PC-9 (cell line): Measurements from ENCODE around the gene ELANE. TPM values are rescaled to one million over a fixed set of nuclear protein-coding genes. Genes with fewer than 3 reads are reported as not detected.
A peak's percentile ranks its signal among the peaks of the same experiment; 100 is the strongest.

Source experiments
- BruUV-seq: library from RNA; stranded (reverse); fragments of 400-500 nt; replicated peaks from 2 replicates; lab custom pipeline; 2021; lab: Mats Ljungman, UMichigan
- CTCF ChIA-PET: fragments of 300-600 bp; sonication (Branson Sonifier 250); formaldehyde crosslinking; loops from one replicate; lab custom pipeline; 2022; ENCODE audit warnings: antibody characterized with exemption; lab: Charles Lee
- POLR2A ChIA-PET: fragments of 300-600 bp; sonication (Branson Sonifier 250); formaldehyde crosslinking; loops from one replicate; lab custom pipeline; 2022; ENCODE audit warnings: antibody characterized with exemption; ENCODE audit not compliant: unreplicated experiment; lab: Charles Lee
- DNase-seq, 2 experiments: peaks; one replicate each; pipeline versions ENCODE4 v3.0.0 to v3.0.0-alpha.2; 2015 to 2022; ENCODE audit warnings: mixed read lengths in 1 of 2
- H2AFZ ChIP-seq: fragments of 200-600 bp; sonication (generic); 2 replicates; pipeline ENCODE4 v1.8.1; 2017; ENCODE audit warnings: antibody characterized with exemption
- H3F3A ChIP-seq: fragments of 200-600 bp; sonication (generic); 2 replicates; pipeline ENCODE4 v1.8.1; 2017; ENCODE audit warnings: antibody characterized with exemption, mild to moderate bottlenecking, low read depth; ENCODE audit not compliant: insufficient read depth
- H3K27ac ChIP-seq: fragments of 200-600 bp; sonication (generic); 2 replicates; pipeline ENCODE4 v1.6.1; 2016; ENCODE audit warnings: mixed run types
- H3K27me3 ChIP-seq: fragments of 200-600 bp; sonication (generic); 2 replicates; pipeline ENCODE4 v1.6.1; 2016; ENCODE audit warnings: low read depth, mixed run types; ENCODE audit not compliant: insufficient read depth
- H3K36me3 ChIP-seq: fragments of 200-600 bp; sonication (generic); 2 replicates; pipeline ENCODE4 v1.6.1; 2016; ENCODE audit warnings: low read depth, mixed run types
- H3K4me1 ChIP-seq: fragments of 200-600 bp; sonication (generic); replicated peaks from 2 replicates; pipeline ENCODE4 v1.6.1; 2016; ENCODE audit warnings: mixed run types; ENCODE audit not compliant: insufficient read depth
- H3K4me2 ChIP-seq: fragments of 200-600 bp; sonication (generic); 2 replicates; pipeline ENCODE4 v1.6.1; 2017; ENCODE audit warnings: mixed run types
- H3K4me3 ChIP-seq: fragments of 200-600 bp; sonication (generic); 2 replicates; pipeline ENCODE4 v1.6.1; 2016; ENCODE audit warnings: mixed run types
- H3K79me2 ChIP-seq: fragments of 200-600 bp; sonication (generic); 2 replicates; pipeline ENCODE4 v1.6.1; 2017; ENCODE audit warnings: low read depth, mixed run types
- H3K9me2 ChIP-seq: fragments of 200-600 bp; sonication (generic); 2 replicates; pipeline ENCODE4 v1.8.1; 2017; ENCODE audit warnings: mild to moderate bottlenecking; ENCODE audit not compliant: insufficient read depth
- H3K9me3 ChIP-seq: fragments of 200-600 bp; sonication (generic); 2 replicates; pipeline ENCODE4 v1.8.1; 2016; ENCODE audit warnings: low read depth; ENCODE audit not compliant: insufficient read depth
- H4K20me1 ChIP-seq: fragments of 200-600 bp; sonication (generic); 2 replicates; pipeline ENCODE4 v1.8.1; 2017; ENCODE audit not compliant: insufficient read depth
- EZH2 ChIP-seq: fragments of 200-600 bp; sonication (generic); IDR thresholded peaks from 2 replicates; pipeline ENCODE4 v1.8.0; 2017; ENCODE audit warnings: antibody characterized with exemption, low read depth
- intact Hi-C: fragments of 100-400 bp; cut with micrococcal nuclease; formaldehyde crosslinking; loops from one replicate; pipeline ENCODE4 v1.10.0; 2022; ENCODE audit not compliant: unreplicated experiment
- total RNA-seq: library from RNA; stranded (reverse); gene quantifications from 2 replicates; pipeline ENCODE4 v1.2.3, GENCODE V29; 2021
- TF ChIP-seq, protein P1 (sequence below): fragments of 200-600 bp; sonication (generic); conservative IDR thresholded peaks from 2 replicates; pipeline ENCODE4 v1.6.1; 2017; ENCODE audit warnings: mixed run types, antibody characterized with exemption, mild to moderate bottlenecking, moderate library complexity

ELANE gene
- total RNA-seq, 1 experiment from 2014 or later, result not detected

GRCh38 chr19:843180-843835 is 8.8 kb upstream of the ELANE start:
- H3K27me3 ChIP-seq, result peaks cover 51% of the 10 kb centered on the region
- CTCF ChIA-PET, result interaction anchor here (0.6 kb wide), 1 partner anchor 309 kb away, joined by 4 read pairs; no protein-coding TSS in a partner anchor
- no TSS peak for BruUV-seq

DNA sequence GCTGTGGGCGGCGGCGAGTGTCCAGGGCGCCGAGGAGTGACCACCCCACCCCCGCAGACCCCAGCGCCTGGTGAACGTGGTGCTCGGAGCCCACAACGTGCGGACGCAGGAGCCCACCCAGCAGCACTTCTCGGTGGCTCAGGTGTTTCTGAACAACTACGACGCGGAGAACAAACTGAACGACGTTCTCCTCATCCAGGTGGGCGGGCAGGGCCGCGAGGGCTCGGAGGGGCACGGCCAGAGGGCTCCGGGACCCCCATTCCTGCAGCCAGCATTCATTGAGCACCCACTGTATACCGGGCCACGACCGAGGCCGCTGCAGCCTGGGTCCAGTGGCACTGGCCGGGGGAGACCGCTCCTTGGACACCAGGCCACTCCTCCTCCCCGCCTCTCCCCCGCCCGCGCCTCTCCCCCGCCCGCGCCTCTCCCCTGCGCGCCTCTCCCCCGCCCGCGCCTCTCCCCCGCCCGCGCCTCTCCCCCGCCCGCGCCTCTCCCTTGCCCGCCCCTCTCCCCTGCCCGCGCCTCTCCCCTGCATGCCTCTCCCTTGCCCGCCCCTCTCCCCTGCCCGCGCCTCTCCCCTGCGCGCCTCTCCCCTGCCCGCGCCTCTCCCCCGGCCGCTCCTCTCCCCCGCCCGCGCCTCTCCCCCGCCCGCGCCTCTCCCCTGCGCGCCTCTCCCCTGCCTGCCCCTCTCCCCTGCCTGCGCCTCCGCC is 8.1 kb upstream of the ELANE start:
- TF ChIP-seq, protein P1, sequence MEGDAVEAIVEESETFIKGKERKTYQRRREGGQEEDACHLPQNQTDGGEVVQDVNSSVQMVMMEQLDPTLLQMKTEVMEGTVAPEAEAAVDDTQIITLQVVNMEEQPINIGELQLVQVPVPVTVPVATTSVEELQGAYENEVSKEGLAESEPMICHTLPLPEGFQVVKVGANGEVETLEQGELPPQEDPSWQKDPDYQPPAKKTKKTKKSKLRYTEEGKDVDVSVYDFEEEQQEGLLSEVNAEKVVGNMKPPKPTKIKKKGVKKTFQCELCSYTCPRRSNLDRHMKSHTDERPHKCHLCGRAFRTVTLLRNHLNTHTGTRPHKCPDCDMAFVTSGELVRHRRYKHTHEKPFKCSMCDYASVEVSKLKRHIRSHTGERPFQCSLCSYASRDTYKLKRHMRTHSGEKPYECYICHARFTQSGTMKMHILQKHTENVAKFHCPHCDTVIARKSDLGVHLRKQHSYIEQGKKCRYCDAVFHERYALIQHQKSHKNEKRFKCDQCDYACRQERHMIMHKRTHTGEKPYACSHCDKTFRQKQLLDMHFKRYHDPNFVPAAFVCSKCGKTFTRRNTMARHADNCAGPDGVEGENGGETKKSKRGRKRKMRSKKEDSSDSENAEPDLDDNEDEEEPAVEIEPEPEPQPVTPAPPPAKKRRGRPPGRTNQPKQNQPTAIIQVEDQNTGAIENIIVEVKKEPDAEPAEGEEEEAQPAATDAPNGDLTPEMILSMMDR, result no peak
- no peak for TF ChIP-seq EZH2
- ChIA-PET POLR2A (no interaction called here), CTCF (no interaction called here)
- H3K4me1 ChIP-seq, result no peaks in the 10 kb centered on the region; the same call in 1 of the 2 replicates
- H3K9me3 ChIP-seq, result no peaks in the 10 kb centered on the region
- H3K9me2 ChIP-seq, result no peaks in the 10 kb centered on the region
- H4K20me1 ChIP-seq, result no peaks in the 10 kb centered on the region
- no peak overlapping the region for H3K27ac ChIP-seq
- H2AFZ ChIP-seq, result no peak overlapping the region
- peaks cover 57% of the 10 kb centered on the region for H3K27me3 ChIP-seq
- DNase-seq, result no peak
- intact Hi-C loops, result no loop called here
- no peaks in the 10 kb centered on the region for H3K36me3 ChIP-seq
- H3F3A ChIP-seq, result peaks cover 8% of the 10 kb centered on the region; the same call in 1 of the 2 replicates
- H3K4me3 ChIP-seq, result peak overlapping the region; percentile 44
- no peaks in the 10 kb centered on the region for H3K79me2 ChIP-seq
- no TSS peak for BruUV-seq
- peak overlapping the region; percentile 82 for H3K4me2 ChIP-seq

More at GRCh38 chr19:843180-843835, 8.8 kb upstream of the ELANE start:
- H3K79me2 ChIP-seq, result no peaks in the 10 kb centered on the region
- no peaks in the 10 kb centered on the region for H4K20me1 ChIP-seq
- no peak overlapping the region for H3K27ac ChIP-seq
- H2AFZ ChIP-seq, result no peak overlapping the region
- no peaks in the 10 kb centered on the region; the same call in 1 of the 2 replicates for H3K4me1 ChIP-seq
- H3K36me3 ChIP-seq, result no peaks in the 10 kb centered on the region
- no peaks in the 10 kb centered on the region for H3K9me2 ChIP-seq
- intact Hi-C loops, result no loop called here
- POLR2A ChIA-PET, result no interaction called here
- no peaks in the 10 kb centered on the region for H3K9me3 ChIP-seq
- 0 out of 2 replicates have a peak, but pooled peaks cover 6% of the 10 kb centered on the region for H3F3A ChIP-seq
- peak in 1 of 2 experiments; percentile 41 for DNase-seq
- TF ChIP-seq, protein P1, result no peak
- TF ChIP-seq EZH2, result no peak
- H3K4me3 ChIP-seq, result peak overlapping the region; percentile 44
- H3K4me2 ChIP-seq, result peak overlapping the region; percentile 82

DNA sequence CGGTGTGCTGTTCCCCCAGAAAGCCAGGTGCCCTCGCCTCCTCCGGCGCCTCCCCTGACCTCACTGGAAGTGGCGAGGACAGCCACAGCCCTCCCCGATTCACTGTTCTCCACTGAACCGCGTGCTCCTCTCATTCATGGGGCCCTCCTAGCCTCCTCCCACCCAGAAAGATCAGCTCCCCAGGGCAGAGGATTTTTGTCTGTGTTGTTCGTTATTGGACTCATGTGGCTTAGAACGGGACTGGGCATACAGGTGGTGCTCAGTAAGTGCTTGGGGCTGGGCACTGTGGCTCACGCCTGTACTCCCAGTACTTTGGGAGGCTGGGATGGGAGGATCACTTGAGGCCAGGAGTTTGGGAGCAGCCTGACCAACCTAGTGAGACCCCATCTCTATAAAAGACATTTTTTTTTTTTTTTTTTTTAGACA is 7.5 kb upstream of the ELANE start:
- Histone ChIP-seq H3K27me3 (peaks cover 57% of the 10 kb centered on the region), H3K79me2 (no peaks in the 10 kb centered on the region), H3K27ac (no peak overlapping the region), H3K9me2 (no peaks in the 10 kb centered on the region), H4K20me1 (no peaks in the 10 kb centered on the region), H3K36me3 (no peaks in the 10 kb centered on the region), H3K4me1 (no peaks in the 10 kb centered on the region; the same call in 1 of the 2 replicates), H3F3A (peaks cover 10% of the 10 kb centered on the region; the same call in 1 of the 2 replicates), H2AFZ (no peak overlapping the region), H3K9me3 (no peaks in the 10 kb centered on the region), H3K4me2 (peak overlapping the region; percentile 51), H3K4me3 (no peak overlapping the region; the same call in 1 of the 2 replicates)
- ChIA-PET CTCF (interaction anchor here (0.6 kb wide), 1 partner anchor 20 kb away, joined by 8 read pairs; no protein-coding TSS in a partner anchor), POLR2A (no interaction called here)
- no peak for DNase-seq
- TF ChIP-seq, protein P1, result no peak
- TF ChIP-seq EZH2, result peak; percentile 55; the same call in 1 of the 2 replicates
- BruUV-seq, result no TSS peak
- intact Hi-C loops, result no loop called here
